ENCODE measurements around the gene GANC. TPM values are rescaled to one million over a fixed set of nuclear protein-coding genes. Genes with fewer than 3 reads are reported as not detected.

Gene GANC
- total RNA-seq, 4 donors from 2014 or later: 20.8 to 63.5 (median 35.3) TPM

- Histone ChIP-seq H3K4me3 (no peak overlapping the region), H3K27ac (no peak overlapping the region), H3K27me3 (no peaks in the 10 kb centered on the region), H3K4me1 (no peaks in the 10 kb centered on the region), H3K9me3 (no peaks in the 10 kb centered on the region), H3K36me3 (peaks cover 0 to 49% (median 0%) of the 10 kb centered on the region in 3 donors)
- no peak for DNase-seq
- no peak for TF ChIP-seq POLR2A (IDR thresholded peaks at IDR 0.05)
- TF ChIP-seq, protein P1, sequence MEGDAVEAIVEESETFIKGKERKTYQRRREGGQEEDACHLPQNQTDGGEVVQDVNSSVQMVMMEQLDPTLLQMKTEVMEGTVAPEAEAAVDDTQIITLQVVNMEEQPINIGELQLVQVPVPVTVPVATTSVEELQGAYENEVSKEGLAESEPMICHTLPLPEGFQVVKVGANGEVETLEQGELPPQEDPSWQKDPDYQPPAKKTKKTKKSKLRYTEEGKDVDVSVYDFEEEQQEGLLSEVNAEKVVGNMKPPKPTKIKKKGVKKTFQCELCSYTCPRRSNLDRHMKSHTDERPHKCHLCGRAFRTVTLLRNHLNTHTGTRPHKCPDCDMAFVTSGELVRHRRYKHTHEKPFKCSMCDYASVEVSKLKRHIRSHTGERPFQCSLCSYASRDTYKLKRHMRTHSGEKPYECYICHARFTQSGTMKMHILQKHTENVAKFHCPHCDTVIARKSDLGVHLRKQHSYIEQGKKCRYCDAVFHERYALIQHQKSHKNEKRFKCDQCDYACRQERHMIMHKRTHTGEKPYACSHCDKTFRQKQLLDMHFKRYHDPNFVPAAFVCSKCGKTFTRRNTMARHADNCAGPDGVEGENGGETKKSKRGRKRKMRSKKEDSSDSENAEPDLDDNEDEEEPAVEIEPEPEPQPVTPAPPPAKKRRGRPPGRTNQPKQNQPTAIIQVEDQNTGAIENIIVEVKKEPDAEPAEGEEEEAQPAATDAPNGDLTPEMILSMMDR (IDR thresholded peaks at IDR 0.05): no peak
These were observed 81.8 kb downstream of the GANC start for GRCh38 chr15:42354824-42355223.

DNA sequence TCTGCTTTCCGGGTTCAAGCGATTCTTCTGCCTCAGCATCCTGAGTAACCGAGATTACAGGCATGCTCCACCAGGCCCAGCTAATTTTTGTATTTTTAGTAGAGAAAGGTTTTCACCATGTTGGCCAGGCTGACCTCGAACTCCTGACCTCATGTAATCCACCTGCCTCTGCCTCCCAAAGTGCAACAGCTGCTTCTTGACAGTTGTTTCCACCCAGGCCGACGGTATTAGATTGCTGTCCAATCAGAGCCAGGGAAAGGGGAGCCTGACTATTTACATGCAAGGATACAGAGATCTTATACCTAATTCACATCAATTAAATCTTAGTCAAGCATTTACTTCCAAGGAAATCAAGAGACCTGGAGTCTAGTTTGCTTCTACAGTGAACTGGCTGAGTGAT is 82.3 kb downstream of the GANC start:
- TF ChIP-seq POLR2A (IDR thresholded peaks at IDR 0.05): no peak
- TF ChIP-seq, protein P1 (IDR thresholded peaks at IDR 0.05): no peak
- no peak for DNase-seq
- Histone ChIP-seq H3K27me3 (no peaks in the 10 kb centered on the region), H3K9me3 (no peaks in the 10 kb centered on the region), H3K36me3 (peaks cover 0 to 47% (median 0%) of the 10 kb centered on the region in 3 donors), H3K4me3 (no peak overlapping the region), H3K27ac (no peak overlapping the region), H3K4me1 (no peaks in the 10 kb centered on the region)

- TF ChIP-seq, protein P1 (IDR thresholded peaks at IDR 0.05): no peak
- TF ChIP-seq POLR2A (IDR thresholded peaks at IDR 0.05): no peak
- Histone ChIP-seq H3K27me3 (no peaks in the 10 kb centered on the region), H3K4me1 (no peaks in the 10 kb centered on the region), H3K4me3 (no peak overlapping the region), H3K27ac (no peak overlapping the region), H3K9me3 (no peaks in the 10 kb centered on the region), H3K36me3 (peaks cover 0 to 31% (median 0%) of the 10 kb centered on the region in 3 donors)
- no peak for DNase-seq
These were observed 83.8 kb downstream of the GANC start for GRCh38 chr15:42356851-42357250.

GRCh38 chr15:42358141-42358540 is 85.1 kb downstream of the GANC start:
- Histone ChIP-seq H3K4me3 (no peak overlapping the region), H3K27ac (no peak overlapping the region), H3K36me3 (peaks cover 0 to 18% (median 0%) of the 10 kb centered on the region in 3 donors), H3K4me1 (no peaks in the 10 kb centered on the region), H3K9me3 (no peaks in the 10 kb centered on the region), H3K27me3 (no peaks in the 10 kb centered on the region)
- DNase-seq: no peak
- no peak for TF ChIP-seq POLR2A (IDR thresholded peaks at IDR 0.05)
- TF ChIP-seq, protein P1 (IDR thresholded peaks at IDR 0.05): no peak

DNA sequence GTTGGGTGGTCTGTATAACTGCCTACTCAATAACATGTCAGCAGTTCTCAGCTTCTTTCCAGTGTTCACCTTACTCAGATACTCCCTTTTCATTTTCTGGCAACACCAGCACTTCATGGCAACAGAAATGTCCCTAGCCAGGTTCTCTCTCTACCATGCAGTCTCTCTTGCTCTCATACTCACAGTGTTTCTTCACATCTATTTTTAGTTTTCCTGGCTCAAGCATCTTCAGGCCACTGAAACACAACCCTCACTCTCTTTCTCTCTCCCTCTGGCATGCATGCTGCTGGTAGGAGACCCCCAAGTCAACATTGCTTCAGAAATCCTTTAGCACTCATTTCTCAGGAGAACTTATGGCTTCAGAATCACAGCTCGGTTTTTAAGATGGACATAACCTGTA is 86.2 kb downstream of the GANC start, which contains the start of gene CAPN3:
Gene CAPN3, plus strand, starts transcription at position 253 of the 400 bp plus-strand sequence. CDS start 305 bp downstream, outside the sequence.
- Histone ChIP-seq H3K27ac (no peak within 1 kb of the TSS), H3K4me3 (no peak within 1 kb of the TSS), H3K4me1 (no peaks in the 10 kb centered on the region), H3K9me3 (no peaks in the 10 kb centered on the region), H3K27me3 (no peaks in the 10 kb centered on the region), H3K36me3 (peaks cover 0 to 7% (median 0%) of the 10 kb centered on the region in 3 donors)
- no peak for TF ChIP-seq POLR2A (IDR thresholded peaks at IDR 0.05)
- TF ChIP-seq, protein P1 (IDR thresholded peaks at IDR 0.05): no peak
- DNase-seq: no peak

DNA sequence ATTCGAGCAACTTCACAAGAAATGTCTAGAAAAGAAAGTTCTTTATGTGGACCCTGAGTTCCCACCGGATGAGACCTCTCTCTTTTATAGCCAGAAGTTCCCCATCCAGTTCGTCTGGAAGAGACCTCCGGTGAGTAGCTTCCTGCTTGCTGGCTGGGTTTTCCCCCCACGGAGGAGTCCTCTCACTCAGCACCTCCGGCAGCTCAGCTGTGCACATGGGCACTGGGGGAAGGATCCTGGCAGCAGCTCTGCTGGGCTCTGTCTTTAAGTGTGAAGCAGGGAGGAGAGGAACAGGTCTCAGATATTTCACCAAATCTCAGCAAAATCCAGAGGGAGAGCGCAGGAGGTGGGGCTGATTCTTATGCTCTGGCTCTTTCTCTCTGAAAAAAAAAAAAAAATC is 87.0 kb downstream of the GANC start:
- no peaks in the 10 kb centered on the region for H3K36me3 ChIP-seq
- no peaks in the 10 kb centered on the region for H3K27me3 ChIP-seq
- H3K4me3 ChIP-seq: no peak overlapping the region
- TF ChIP-seq, protein P1 (IDR thresholded peaks at IDR 0.05): no peak
- no peak for TF ChIP-seq POLR2A (IDR thresholded peaks at IDR 0.05)
- DNase-seq: no peak
- no peaks in the 10 kb centered on the region for H3K9me3 ChIP-seq
- no peaks in the 10 kb centered on the region for H3K4me1 ChIP-seq
- no peak overlapping the region for H3K27ac ChIP-seq
